ENCODE measurements around the gene SH3PXD2B.
A peak's percentile ranks its signal among the peaks of the same experiment; 100 is the strongest.
"Not testable (repeated sequence)": the region's sequence is repeated elsewhere in the genome, so short reads cannot be mapped to it uniquely, and the experiment has no call there.

The SH3PXD2B gene

DNA sequence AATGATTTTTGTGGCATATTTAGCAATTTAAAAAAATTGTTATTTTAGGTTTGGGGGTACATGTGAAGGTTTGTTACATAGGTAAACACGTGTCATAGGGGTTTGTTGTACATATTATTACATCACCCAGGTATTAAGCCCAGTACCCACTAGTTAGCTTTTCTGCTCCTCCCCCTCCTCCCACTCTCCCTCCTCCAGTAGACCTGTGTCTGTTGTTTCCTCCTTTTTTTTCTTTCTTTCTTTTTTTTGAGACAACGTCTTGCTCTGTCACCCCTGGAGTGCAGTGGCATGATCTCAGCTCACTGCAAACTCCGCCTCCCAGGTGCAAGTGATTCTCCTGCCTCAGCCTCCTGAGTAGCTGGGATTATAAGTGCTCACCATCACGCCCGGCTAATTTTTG, 162.5 kb downstream of the SH3PXD2B start:
- not testable (repeated sequence) for DNase-seq

DNA sequence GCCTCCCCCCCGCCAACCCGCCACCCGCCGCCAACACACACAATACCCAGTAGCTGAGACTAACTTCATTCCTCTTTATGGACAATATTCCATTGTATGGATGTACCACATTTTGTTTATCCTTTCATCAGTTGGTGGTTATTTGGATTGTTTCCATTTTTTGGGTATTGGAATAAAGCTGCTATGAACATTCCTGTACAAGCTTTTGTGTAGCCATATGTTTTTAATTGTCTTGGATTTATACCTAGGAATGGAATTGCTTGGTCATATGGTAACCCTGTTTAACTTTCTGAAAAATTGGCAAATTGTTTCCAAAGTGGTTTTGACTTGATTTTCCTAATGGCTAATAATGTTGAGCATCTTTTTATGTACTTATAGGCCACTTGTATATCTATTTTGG, 165.9 kb downstream of the SH3PXD2B start:
- DNase-seq, result no peak

DNA sequence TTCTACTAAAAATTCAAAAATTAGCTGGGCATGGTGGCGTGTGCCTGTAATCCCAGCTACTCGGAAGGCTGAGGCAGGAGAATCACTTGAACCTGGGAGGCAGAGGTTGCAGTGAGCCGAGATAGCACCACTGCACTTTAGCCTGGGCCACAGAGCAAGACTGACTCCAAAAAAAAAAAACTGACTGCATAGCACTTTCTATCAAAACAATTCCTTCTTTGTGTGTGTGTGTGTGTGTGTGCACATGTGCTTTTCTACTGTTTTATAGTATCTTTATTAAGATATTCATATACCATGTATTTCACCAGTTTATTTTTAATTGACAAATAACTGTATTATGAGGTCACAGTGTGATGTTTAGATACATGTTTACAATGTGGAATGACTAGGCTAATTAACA, 167.2 kb downstream of the SH3PXD2B start:
- DNase-seq, result not testable (repeated sequence)

DNA sequence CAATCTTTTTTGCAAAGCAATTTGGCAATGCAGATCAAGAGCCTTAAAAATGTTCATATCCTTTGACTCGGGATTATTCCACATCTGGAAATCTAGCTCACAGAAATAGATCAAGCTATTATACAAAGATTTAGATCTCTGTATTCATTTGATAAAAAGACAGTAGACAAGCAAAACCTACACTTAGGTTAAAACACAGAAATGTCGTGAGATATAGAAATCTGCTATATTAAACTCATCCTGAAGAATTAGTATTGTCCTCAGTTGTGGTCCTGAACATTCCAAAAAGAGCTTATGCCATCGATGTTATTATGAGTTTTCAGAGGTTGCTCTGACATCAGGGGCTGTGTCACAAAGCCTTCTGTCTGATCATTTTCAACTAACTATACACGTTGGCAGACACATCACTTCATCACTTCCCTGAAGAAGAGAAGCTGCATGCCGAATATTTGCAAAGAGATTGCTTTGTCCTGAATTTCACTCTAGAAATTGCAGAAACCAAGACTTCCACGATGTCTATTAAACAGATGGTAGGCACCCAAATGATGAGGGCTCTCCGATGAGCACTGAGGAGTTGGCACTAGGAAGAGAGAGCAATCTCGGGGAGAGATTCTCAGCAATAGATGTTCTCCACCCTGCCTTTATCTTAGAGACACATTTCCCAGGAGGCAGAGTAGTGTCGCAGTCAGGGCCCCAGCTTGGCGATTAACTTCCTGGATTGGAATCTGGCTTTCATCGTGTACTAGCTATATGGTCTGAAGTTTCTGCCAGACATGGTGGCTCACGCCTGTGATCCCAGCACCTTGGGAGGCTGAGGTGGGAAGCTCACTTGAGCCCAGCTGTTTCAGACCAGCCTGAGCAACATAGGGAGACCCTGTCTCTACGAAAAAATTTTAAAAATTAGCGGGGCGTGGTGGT, 168.8 kb downstream of the SH3PXD2B start:
- DNase-seq, result no peak

DNA sequence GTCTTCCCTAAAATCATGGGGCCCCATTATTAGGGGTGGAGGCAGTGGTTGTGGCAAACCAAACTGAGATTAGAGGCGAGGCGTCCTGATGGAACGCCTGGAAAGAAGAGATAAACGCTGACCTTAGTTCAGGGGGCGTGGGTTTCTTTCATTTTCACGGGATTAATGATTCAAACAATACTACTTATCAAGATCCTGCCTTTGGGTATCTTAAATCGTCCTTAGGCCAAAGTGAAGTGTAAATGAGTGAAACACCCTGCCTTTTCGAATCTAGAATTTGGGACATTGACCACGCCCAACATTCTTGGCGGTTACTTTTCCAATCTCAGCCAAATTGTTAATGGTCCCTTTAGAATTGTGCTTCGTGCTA, 169.7 kb downstream of the SH3PXD2B start:
- peak; percentile 2 for DNase-seq

DNA sequence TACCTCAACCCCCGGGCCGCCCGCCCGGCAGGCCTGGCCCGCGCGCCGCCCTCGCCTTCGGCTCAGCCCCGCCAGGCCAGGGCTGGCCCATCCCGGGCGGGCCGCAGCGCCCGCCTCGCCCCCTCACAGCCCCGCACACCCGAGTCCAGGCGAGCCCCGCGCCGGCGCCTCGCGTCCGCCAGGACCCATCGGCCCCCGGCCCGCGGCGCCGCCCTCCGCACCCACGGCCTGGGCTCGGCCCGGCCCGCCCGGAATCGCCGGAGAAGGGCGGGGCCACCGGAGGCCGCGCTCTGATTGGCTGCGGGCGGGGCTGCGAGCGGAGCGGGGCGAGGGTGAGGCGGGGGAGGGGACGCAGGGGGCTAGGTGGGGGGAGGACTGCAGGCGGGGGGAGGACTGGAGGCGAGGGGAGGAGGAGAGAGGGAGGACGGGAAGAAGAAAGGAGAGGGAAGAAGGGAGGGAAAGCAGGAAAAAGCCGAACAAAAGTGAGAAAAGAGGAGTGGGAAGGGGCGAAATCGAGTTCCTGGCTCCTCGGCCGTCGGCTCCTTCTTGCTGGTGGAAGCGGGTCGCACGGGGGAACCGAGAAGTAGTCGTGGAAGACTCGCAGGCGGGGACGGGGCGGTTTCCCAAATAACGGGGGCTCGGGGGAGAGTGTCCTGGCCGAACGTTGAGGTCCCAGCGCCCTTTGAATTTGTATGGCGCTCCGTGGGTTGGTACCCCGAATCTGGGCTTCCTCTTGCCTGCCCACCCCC, 170.3 kb downstream of the SH3PXD2B start:
- peak; percentile 85 for DNase-seq

DNA sequence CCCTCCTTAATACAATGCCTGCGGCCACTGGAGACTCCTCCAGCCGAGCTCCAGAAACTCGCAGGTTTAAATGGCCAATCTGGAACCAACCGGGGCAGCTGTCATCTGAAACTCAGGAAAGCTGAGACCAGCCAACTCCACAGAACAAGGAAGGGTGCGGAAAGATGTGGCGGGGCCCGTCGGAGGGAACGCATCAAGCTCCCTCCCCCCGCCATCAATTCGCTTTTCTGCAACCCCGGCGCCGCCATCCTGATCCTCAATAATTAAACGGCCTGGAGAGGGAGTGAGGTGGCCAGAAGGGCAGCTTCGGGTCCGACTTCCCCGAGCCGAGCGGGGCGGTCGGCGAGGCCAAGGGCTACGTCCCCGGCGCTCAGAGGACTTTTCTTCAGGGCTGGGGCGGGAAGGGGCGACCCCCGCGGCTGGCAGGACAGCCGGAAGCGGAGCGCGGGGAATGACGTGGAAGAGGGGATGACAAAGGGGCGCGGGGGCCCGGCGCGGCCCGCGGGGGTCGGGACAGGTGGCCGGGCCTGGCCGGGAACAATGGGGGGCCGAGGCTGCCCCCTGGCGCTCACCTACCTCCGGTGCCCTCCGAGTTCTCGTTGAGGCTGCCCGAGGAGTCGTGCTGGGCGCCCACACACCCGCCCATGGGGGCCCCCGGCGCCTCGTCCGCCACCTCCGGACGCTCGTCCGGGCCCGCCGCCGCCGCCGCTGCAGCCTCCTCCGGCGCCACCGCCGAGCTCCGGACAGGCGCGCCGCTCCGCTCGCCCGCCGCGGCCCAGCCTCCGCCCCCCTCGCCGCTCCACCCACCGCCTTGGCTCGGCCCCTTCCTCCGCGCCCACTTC, 171.1 kb downstream of the SH3PXD2B start, which contains the start of gene UBTD2:
Gene UBTD2, minus strand, starts transcription at position 745 of the 842 bp plus-strand sequence. Its CDS starts 99 bp downstream, at position 646.
- peak; percentile 81 for DNase-seq

DNA sequence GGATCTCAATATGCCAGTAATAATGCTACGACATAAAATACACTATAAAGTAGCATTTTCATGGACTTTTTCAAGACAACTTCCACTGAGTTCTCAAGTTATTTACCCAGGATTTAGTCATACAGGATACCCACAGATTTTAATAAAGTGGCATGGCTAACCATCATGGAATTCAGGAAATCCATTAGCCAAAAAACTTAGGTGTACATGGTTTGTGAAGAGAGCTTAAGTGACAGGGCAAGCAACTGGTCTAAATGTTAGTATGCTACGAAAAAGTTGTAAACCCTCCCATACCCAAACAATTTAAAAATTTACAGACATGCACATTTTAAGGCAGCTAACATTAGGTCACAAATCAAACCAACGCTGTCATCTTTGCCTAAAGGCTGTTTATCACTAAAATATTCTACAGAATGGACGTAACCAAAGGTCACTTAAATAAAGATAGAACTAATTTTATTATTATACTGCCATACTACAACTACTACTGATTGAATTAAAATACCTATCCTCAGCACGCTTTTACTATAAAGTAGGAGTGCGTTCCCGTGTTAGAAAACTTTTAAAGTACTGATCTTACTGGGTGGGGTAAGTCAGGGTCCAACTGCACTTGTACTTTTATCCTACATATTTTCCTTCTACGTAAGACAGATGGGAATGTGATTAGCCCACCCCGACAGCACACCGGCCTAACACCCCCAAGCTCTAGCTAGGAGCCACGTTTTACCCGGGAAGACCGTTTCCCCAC, 171.9 kb downstream of the SH3PXD2B start:
- DNase-seq, result no peak

DNA sequence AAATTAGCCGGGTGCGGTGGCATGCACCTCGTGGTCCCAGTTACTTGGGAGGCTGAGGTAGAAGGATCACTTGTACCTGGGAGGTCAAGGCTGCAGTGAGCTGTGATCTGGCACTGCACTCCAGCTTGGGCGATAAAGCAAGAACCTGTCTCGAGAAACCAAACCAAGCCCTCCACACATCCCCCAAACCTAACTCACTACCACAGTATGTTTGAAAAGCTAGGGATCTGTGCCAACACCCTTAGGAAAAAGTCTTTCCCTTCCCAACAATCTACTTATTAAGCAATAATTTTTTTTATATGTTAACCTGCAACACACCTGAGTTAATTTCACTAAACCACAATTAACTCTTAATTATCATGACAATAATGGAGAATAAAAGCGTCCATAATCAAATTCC, 173.0 kb downstream of the SH3PXD2B start:
- no peak for DNase-seq

DNA sequence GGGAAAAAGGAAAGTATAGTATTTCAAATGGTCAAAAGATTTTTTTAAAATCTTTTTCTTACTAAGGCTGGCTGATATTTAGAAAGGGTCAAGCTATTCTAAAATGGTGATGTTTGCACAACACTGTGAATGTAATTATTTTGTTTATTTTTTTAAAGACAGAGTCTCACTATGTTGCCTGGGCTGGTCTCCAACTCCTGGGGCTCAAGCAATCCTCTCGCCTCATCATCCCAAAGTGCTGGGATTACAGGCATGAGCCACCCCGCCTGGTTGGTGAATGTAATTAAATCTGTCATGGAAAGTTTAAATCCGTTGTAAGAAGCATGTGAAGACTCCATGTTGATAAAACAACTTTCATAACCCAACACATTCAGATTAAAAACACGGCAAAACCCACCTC, 173.4 kb downstream of the SH3PXD2B start:
- DNase-seq, result no peak

DNA sequence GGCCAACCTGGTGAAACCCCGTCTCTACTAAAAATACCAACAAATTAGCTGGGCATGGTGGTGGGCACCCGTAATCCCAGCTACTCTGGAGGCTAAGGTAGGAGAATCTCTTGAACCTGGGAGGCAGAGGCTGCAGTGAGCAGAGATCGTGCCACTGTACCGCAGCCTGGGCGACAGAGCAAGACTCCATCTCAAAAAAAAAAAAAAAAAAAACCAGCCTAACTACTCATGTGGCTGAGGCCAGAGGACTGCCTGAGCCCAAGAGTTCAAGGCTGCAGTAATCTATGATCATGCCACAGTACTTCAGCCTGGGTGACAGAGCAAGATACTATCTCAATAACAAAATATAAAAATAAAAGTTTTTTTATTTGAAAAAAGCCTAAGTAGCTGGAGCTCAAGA, 174.0 kb downstream of the SH3PXD2B start:
- no peak for DNase-seq

DNA sequence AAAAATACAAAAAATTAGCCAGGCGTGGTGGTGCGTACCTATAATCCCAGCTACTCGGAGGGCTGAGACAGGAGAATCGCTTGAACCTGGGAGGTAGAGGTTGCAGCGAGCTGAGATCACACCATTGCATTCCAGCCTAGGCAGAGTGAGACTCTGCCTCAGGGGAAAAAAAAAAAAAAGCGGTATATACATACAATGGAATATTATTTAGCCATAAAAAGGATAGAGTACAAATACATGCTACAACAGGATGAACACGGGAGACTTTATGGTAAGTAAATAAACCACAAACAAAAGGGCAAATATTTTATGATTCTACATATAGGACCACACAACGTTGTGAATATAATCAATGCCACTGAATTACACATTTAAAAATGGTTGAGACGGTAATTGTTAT, 176.0 kb downstream of the SH3PXD2B start:
- no peak for DNase-seq

DNA sequence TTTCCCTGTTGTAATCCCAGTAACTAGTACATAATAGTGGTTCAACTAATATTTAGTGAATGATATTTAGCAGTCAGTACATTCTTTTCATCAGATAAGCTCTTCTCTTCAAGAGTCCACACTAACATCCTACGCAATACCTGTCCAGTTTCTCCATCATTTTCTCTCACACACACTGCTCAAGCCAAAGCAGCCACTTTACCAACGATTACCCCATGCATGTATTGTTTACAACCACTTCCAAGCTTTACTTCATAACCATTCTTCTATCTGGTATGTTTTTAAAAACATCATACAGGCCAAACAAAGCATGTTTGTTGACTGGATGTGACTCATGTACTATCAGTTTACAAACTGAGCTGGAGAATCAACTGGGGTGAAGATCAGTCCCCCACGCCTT, 178.1 kb downstream of the SH3PXD2B start:
- DNase-seq, result no peak

Measured in CD4-positive, alpha-beta T cell treated with Interleukin-6 for 4 hours (primary cell).